HepG2 (cell line): ENCODE measurements around the gene DNPH1. TPM values are rescaled to one million over a fixed set of nuclear protein-coding genes. Genes with fewer than 3 reads are reported as not detected.

ENCODE experiments used
- ATAC-seq: fragments of 200-7000 bp; cut with Tn5 transposase; 3 replicates; pipeline ENCODE4 v1.9.1; 2020; ENCODE audit warnings: mild to moderate bottlenecking, moderate library complexity
- BruUV-seq: library from RNA; stranded (reverse); fragments of 400-500 nt; replicated peaks from 2 replicates; lab custom pipeline; 2021; lab: Mats Ljungman, UMichigan
- CTCF ChIA-PET: fragments of 300-600 bp; formaldehyde crosslinking; extraction: SDS; loops from one replicate; lab custom pipeline; 2021; ENCODE audit warnings: low total read pairs, inconsistent platforms, low intra/inter-chr PET ratio; lab: Yijun Ruan, JAX
- POLR2A ChIA-PET: fragments of 350-600 bp; sonication (Branson Sonifier 250); formaldehyde crosslinking; loops from one replicate; lab custom pipeline; 2020; ENCODE audit warnings: antibody characterized with exemption, inconsistent platforms; lab: Yijun Ruan, JAX
- DNase-seq: peaks from one replicate; pipeline ENCODE4 v3.0.0-alpha.2; 2015; ENCODE audit warnings: low spot score
- FAIRE-seq: peaks from 3 replicates; lab custom pipeline; 2011; peaks lifted over from hg19 to GRCh38; lab: Jason Lieb, UNC
- H2AFZ ChIP-seq: one replicate; pipeline ENCODE4 v1.6.1; 2011; ENCODE audit warnings: low read length, inconsistent platforms
- H3K27ac ChIP-seq: fragments of 300-600 bp; 3 replicates; pipeline ENCODE4 v1.8.0; 2011; ENCODE audit warnings: mixed run types, mild to moderate bottlenecking, mixed read lengths, low read length, inconsistent platforms; ENCODE audit not compliant: insufficient read depth; ENCODE audit errors: extremely low read length
- H3K27me3 ChIP-seq, 2 experiments: fragments of 200-600 bp in 1 of 2; 2 replicates in 1 of 2; 3 replicates in 1 of 2; pipeline versions ENCODE4 v1.6.0 to v1.8.0; 2011; ENCODE audit warnings: low read length in 2 of 2, mild to moderate bottlenecking in 2 of 2, moderate library complexity in 2 of 2, inconsistent platforms in 1 of 2; ENCODE audit not compliant: insufficient read depth in 2 of 2, control insufficient read depth in 1 of 2
- H3K36me3 ChIP-seq, 2 experiments: fragments of 200-600 bp in 1 of 2; replicated peaks in 1 of 2; 2 replicates in 1 of 2; 3 replicates in 1 of 2; pipeline versions ENCODE4 v1.5.1 to v1.8.0; 2011; ENCODE audit warnings: low read length in 2 of 2, inconsistent platforms in 1 of 2; ENCODE audit not compliant: insufficient read depth in 2 of 2, control insufficient read depth in 1 of 2
- H3K4me1 ChIP-seq: 2 replicates; pipeline ENCODE4 v1.5.1; 2012; ENCODE audit warnings: low read length, inconsistent platforms; ENCODE audit not compliant: insufficient read depth
- H3K4me2 ChIP-seq: 2 replicates; pipeline ENCODE4 v1.6.0; 2011; ENCODE audit warnings: low read depth, low read length, inconsistent platforms
- H3K4me3 ChIP-seq, 3 experiments: fragments of 200-600 bp in 1 of 3; sonication (generic), shearing (Covaris generic) in 1 of 3; replicated peaks in 1 of 3; 2 replicates each; pipeline ENCODE4 v1.5.1; 2011 to 2016; ENCODE audit warnings: low read length in 3 of 3, inconsistent platforms in 2 of 3, low read depth in 2 of 3, mild to moderate bottlenecking in 2 of 3, control low read depth in 1 of 3, mixed read lengths in 1 of 3; ENCODE audit not compliant: insufficient read depth in 1 of 3
- H3K79me2 ChIP-seq: one replicate; pipeline ENCODE4 v1.6.1; 2011; ENCODE audit warnings: low read length, inconsistent platforms; ENCODE audit not compliant: insufficient read depth
- H3K9ac ChIP-seq: 2 replicates; pipeline ENCODE4 v1.6.0; 2011; ENCODE audit warnings: mild to moderate bottlenecking, low read depth, low read length, inconsistent platforms; ENCODE audit not compliant: insufficient read depth
- H3K9me3 ChIP-seq: 2 replicates; pipeline ENCODE4 v1.5.1; 2012; ENCODE audit warnings: mild to moderate bottlenecking, low read length
- H4K20me1 ChIP-seq: 2 replicates; pipeline ENCODE4 v1.6.0; 2011; ENCODE audit warnings: inconsistent platforms, mild to moderate bottlenecking, low read length, moderate library complexity; ENCODE audit not compliant: insufficient read depth
- DNMT3B ChIP-seq: conservative IDR thresholded peaks from 2 replicates; pipeline ENCODE4 v1.6.1; 2016; ENCODE audit warnings: missing biosample characterization, control low read depth
- IKZF5 ChIP-seq: IDR thresholded peaks from 2 replicates; pipeline ENCODE4 v1.6.1; 2018; ENCODE audit warnings: missing genetic modification reagents, mild to moderate bottlenecking, missing compliant biosample characterization
- JDP2 ChIP-seq: sonication (generic); formaldehyde crosslinking; IDR thresholded peaks from 2 replicates; pipeline ENCODE4 v1.8.1; 2022; ENCODE audit warnings: missing genetic modification reagents, borderline replicate concordance
- SALL1 ChIP-seq: sonication (generic); formaldehyde crosslinking; IDR thresholded peaks from 2 replicates; pipeline ENCODE4 v1.8.0; 2022; ENCODE audit warnings: mild to moderate bottlenecking, missing genetic modification reagents
- SIX4 ChIP-seq: sonication (generic); formaldehyde crosslinking; IDR thresholded peaks from 2 replicates; pipeline ENCODE4 v1.4.0; 2020; ENCODE audit warnings: missing genetic modification reagents
- TEF ChIP-seq: sonication (generic); formaldehyde crosslinking; IDR thresholded peaks from 2 replicates; pipeline ENCODE4 v1.5.0; 2020; ENCODE audit warnings: missing genetic modification reagents
- ZNF143 ChIP-seq: sonication (generic); formaldehyde crosslinking; IDR thresholded peaks from 2 replicates; pipeline ENCODE4 v1.4.0; 2020; ENCODE audit warnings: missing genetic modification reagents
- ZNF451 ChIP-seq: sonication (generic); formaldehyde crosslinking; IDR thresholded peaks from 2 replicates; pipeline ENCODE4 v1.5.0; 2020; ENCODE audit warnings: mild to moderate bottlenecking, missing genetic modification reagents
- ZNF468 ChIP-seq: sonication (generic); formaldehyde crosslinking; IDR thresholded peaks from 2 replicates; pipeline ENCODE4 v1.8.0; 2022; ENCODE audit warnings: mild to moderate bottlenecking, moderate library complexity, missing genetic modification reagents
- WGBS: methylation state at CpG from one replicate; pipeline ENCODE4 v1.1.6; 2017; ENCODE audit warnings: low lambda C conversion rate; 5-methylcytosine and 5-hydroxymethylcytosine counted together
- in situ Hi-C: cut with HindIII; loops from 2 replicates; pipeline ENCODE4 v1.10.0; 2017; ENCODE audit warnings: low pct_unique_long_range_greater_than_20kb; ENCODE audit not compliant: extremely low pct_ligation_motif_present
- intact Hi-C: fragments of 100-400 bp; cut with micrococcal nuclease; formaldehyde crosslinking; loops from one replicate; pipeline ENCODE4 v1.10.0; 2022; ENCODE audit not compliant: unreplicated experiment
- polyA plus RNA-seq, 8 experiments: library from polyadenylated mRNA; depleted of rRNA in 3 of 8; stranded (reverse) in 7 of 8; unstranded in 1 of 8; fragments of >200 nt; fragmentation: Illumina TruSeq in 4 of 8; extraction: Trizol in 4 of 8; gene quantifications; 2 replicates each; pipeline versions ENCODE4 v1.2.1 to v1.2.3, GENCODE V29; 2011 to 2016; ENCODE audit warnings: low read depth in 4 of 8, missing spikeins in 1 of 8, mixed read lengths in 1 of 8; ENCODE audit not compliant: insufficient read depth in 1 of 8
- total RNA-seq, 5 experiments: library from RNA; depleted of rRNA; stranded (reverse); fragments of >200 nt; fragmentation: Illumina TruSeq; extraction: Trizol; gene quantifications; 2 replicates each; pipeline ENCODE4 v1.2.3, GENCODE V29; 2016; ENCODE audit warnings: low read depth in 1 of 5
- TF ChIP-seq, protein P1 (sequence below): sonication (generic); formaldehyde crosslinking; IDR thresholded peaks from 2 replicates; pipeline ENCODE4 v1.5.0; 2020; ENCODE audit warnings: missing genetic modification reagents, mild to moderate bottlenecking, borderline replicate concordance
- TF ChIP-seq, protein P2 (sequence below): sonication (generic); formaldehyde crosslinking; IDR thresholded peaks from 2 replicates; pipeline ENCODE4 v1.4.0; 2020; ENCODE audit warnings: missing genetic modification reagents, mild to moderate bottlenecking, borderline replicate concordance

DNPH1 gene
- total and polyA plus RNA-seq, 2 of the 13 experiments (the other 11 are each of a cell fraction or from before 2014, with no cell fraction given): 56.5 to 75.1 TPM

DNA sequence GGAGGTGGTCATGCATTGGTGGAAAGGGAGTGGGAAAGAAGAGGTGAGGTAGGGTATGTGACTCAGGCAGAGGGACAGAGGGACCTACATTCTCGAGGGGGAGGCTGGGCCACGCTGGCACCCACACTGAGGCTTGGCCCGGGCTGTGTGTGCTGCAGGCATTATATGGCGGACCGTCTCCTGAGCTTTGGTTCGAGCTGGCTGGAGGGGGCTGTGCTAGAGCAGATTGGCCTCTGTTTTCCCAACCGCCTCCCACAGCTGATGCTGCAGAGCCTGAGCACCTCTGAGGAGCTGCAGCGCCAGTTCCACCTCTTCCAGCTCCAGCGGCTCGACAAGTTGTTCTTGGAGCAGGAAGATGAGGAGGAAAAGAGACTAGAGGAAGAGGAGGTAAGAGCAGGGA lies 23.4 kb downstream of the DNPH1 start:
- H3K4me1 ChIP-seq: 0 out of 2 replicates have a peak, but pooled peaks cover 5% of the 10 kb centered on the region
- H3K9me3 ChIP-seq: no peaks in the 10 kb centered on the region
- no peak overlapping the region for H3K4me2 ChIP-seq
- ATAC-seq (no peak), FAIRE-seq (no peak)
- in situ Hi-C loops: no loop called here
- H3K27me3 ChIP-seq: no peaks in the 10 kb centered on the region
- no peak overlapping the region for H3K9ac ChIP-seq
- H3K4me3 ChIP-seq: no peak overlapping the region
- ChIA-PET POLR2A (interaction anchor here (0.6 kb wide), 1 partner anchor 31 kb away, joined by 3 read pairs; no protein-coding TSS in a partner anchor), CTCF (no interaction called here)
- BruUV-seq: no TSS peak
- H3K79me2 ChIP-seq: no peaks in the 10 kb centered on the region
- 92% methylated on average over 10 of the region's 10 CpGs for WGBS
- peaks cover 0 to 2% of the 10 kb centered on the region in 2 experiments; a peak in 2 of 5 replicates for H3K36me3 ChIP-seq
- TF ChIP-seq TEF (CRISPR knock-in tag) (no peak), ZNF451 (CRISPR knock-in tag) (no peak), SALL1 (no peak)
- TF ChIP-seq, protein P1, sequence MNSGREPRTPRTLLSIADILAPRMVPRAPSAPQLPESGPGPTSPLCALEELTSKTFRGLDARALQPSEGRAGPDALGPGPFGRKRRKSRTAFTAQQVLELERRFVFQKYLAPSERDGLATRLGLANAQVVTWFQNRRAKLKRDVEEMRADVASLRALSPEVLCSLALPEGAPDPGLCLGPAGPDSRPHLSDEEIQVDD (CRISPR knock-in tag): no peak
- TF ChIP-seq, all 625 proteins: peak for 0
- intact Hi-C loops: no loop called here
- DNase-seq: no peak
- Histone ChIP-seq H2AFZ (no peak overlapping the region), H4K20me1 (no peaks in the 10 kb centered on the region), H3K27ac (no peak overlapping the region)

DNA sequence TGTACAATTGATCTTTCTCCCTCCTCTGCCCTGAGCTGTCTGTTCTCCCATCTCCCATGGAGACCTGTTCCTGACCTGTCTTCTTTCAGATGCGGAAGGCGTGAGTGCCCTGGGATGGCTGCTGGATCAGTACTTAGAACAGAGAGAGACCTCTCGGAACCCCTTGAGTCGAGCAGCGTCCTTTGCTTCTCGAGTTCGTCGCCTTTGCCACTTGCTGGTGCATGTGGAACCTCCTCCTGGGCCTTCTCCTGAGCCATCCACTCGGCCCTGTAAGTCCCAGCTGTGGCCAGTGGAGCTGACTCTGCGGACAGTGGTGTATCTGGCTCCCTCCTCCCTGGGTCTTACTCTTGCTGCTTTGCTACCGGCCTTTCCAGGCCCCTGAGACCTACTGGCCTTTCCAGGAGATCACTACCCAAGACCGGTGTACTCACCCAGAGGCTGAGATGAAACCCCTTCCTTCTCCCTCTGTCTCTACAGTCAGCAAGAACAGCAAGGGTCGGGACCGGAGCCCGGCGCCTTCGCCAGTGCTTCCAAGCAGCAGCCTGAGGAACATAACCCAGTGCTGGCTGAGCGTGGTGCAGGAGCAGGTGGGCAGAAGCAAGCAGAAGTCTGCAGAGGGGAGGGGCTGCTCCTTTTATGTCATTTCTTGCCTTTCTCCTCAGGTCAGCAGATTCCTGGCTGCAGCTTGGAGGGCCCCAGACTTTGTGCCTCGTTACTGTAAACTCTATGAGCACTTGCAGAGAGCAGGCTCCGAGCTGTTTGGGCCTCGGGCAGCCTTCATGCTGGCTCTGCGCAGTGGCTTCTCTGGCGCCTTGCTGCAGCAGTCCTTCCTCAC lies 24.8 kb downstream of the DNPH1 start:
- Histone ChIP-seq H3K79me2 (no peaks in the 10 kb centered on the region), H3K36me3 (peaks cover 0 to 2% of the 10 kb centered on the region in 2 experiments; a peak in 2 of 5 replicates), H4K20me1 (no peaks in the 10 kb centered on the region), H2AFZ (no peak overlapping the region), H3K4me2 (no peak overlapping the region), H3K9ac (no peak overlapping the region), H3K9me3 (no peaks in the 10 kb centered on the region), H3K4me3 (no peak overlapping the region), H3K27me3 (no peaks in the 10 kb centered on the region), H3K27ac (no peak overlapping the region), H3K4me1 (0 out of 2 replicates have a peak, but pooled peaks cover 5% of the 10 kb centered on the region)
- in situ Hi-C loops (no loop called here), intact Hi-C loops (no loop called here)
- ATAC-seq (peak; percentile 25), FAIRE-seq (no peak), DNase-seq (no peak)
- ChIA-PET POLR2A (interaction anchor here (0.6 kb wide), 1 partner anchor 34 kb away, joined by 3 read pairs; no protein-coding TSS in a partner anchor), CTCF (no interaction called here)
- BruUV-seq: no TSS peak
- WGBS: 89% methylated on average over 23 of the region's 23 CpGs
- TF ChIP-seq JDP2: no peak
- TF ChIP-seq IKZF5 (CRISPR knock-in tag): no peak
- TF ChIP-seq SIX4 (CRISPR knock-in tag): no peak
- no peak for TF ChIP-seq DNMT3B
- no peak for TF ChIP-seq ZNF468 (CRISPR knock-in tag)
- TF ChIP-seq, protein P2, sequence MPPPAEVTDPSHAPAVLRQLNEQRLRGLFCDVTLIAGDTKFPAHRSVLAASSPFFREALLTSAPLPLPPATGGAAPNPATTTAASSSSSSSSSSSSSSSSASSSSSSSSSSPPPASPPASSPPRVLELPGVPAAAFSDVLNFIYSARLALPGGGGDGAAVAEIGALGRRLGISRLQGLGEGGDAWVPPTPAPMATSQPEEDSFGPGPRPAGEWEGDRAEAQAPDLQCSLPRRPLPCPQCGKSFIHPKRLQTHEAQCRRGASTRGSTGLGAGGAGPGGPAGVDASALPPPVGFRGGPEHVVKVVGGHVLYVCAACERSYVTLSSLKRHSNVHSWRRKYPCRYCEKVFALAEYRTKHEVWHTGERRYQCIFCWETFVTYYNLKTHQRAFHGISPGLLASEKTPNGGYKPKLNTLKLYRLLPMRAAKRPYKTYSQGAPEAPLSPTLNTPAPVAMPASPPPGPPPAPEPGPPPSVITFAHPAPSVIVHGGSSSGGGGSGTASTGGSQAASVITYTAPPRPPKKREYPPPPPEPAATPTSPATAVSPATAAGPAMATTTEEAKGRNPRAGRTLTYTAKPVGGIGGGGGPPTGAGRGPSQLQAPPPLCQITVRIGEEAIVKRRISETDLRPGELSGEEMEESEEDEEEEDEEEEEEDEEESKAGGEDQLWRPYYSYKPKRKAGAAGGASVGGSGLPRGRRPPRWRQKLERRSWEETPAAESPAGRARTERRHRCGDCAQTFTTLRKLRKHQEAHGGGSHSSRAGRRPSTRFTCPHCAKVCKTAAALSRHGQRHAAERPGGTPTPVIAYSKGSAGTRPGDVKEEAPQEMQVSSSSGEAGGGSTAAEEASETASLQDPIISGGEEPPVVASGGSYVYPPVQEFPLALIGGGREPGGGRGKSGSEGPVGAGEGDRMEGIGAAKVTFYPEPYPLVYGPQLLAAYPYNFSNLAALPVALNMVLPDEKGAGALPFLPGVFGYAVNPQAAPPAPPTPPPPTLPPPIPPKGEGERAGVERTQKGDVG (CRISPR knock-in tag): no peak
- TF ChIP-seq ZNF143 (CRISPR knock-in tag): no peak
